Lung (tissue), 16 donors: ENCODE data around the gene RGS17. TPM values are rescaled to one million over a fixed set of nuclear protein-coding genes. Genes with fewer than 3 reads are reported as not detected.

Experiments used
- ATAC-seq: fragments of 200-7000 bp; cut with Tn5 transposase; one replicate; pipeline ENCODE4 v1.9.1; 2020; ENCODE audit warnings: moderate number of reproducible peaks; ENCODE audit not compliant: insufficient read depth, low FRiP score
- DNase-seq, 3 donors: peaks; one replicate each; pipeline ENCODE4 v3.0.0-alpha.2; 2013 to 2017
- H3K27ac ChIP-seq, 2 donors: one replicate each; pipeline ENCODE4 v1.5.1; 2013; ENCODE audit warnings: mild to moderate bottlenecking in 2 of 2, moderate library complexity in 2 of 2, control low read depth in 1 of 2, inconsistent platforms in 1 of 2, low read depth in 1 of 2, low read length in 1 of 2
- H3K27me3 ChIP-seq, 3 donors: one replicate each; pipeline ENCODE4 v1.5.1; 2013; ENCODE audit warnings: low read length in 2 of 3; ENCODE audit not compliant: control insufficient read depth in 3 of 3, insufficient read depth in 3 of 3
- H3K36me3 ChIP-seq, 4 donors: one replicate each; pipeline ENCODE4 v1.5.1; 2013; ENCODE audit warnings: low read length in 4 of 4, mild to moderate bottlenecking in 1 of 4, moderate library complexity in 1 of 4; ENCODE audit not compliant: control insufficient read depth in 4 of 4, insufficient read depth in 4 of 4
- H3K4me1 ChIP-seq, 5 donors: one replicate each; pipeline ENCODE4 v1.5.1; 2013; ENCODE audit warnings: low read length in 5 of 5, mild to moderate bottlenecking in 2 of 5, moderate library complexity in 1 of 5; ENCODE audit not compliant: control insufficient read depth in 5 of 5, insufficient read depth in 5 of 5
- H3K4me3 ChIP-seq: one replicate; pipeline ENCODE4 v1.5.1; 2013; ENCODE audit warnings: mild to moderate bottlenecking, control low read depth, moderate library complexity
- H3K9ac ChIP-seq, 2 donors: one replicate each; pipeline ENCODE4 v1.5.1; 2013; ENCODE audit warnings: low read length in 2 of 2, control low read depth in 1 of 2; ENCODE audit not compliant: insufficient read depth in 1 of 2
- H3K9me3 ChIP-seq, 4 donors: one replicate each; pipeline ENCODE4 v1.5.1; 2013; ENCODE audit warnings: low read length in 3 of 4, mild to moderate bottlenecking in 1 of 4, moderate library complexity in 1 of 4; ENCODE audit not compliant: control insufficient read depth in 4 of 4, insufficient read depth in 3 of 4
- CTCF ChIP-seq: IDR thresholded peaks from 2 replicates; pipeline ENCODE4 v1.5.1; 2012; ENCODE audit warnings: mild to moderate bottlenecking; ENCODE audit errors: control extremely low read depth, extremely low read depth
- WGBS, 2 donors: extraction: QIAGEN DNeasy Blood & Tissue Kit; methylation state at CpG; one replicate each; pipeline ENCODE4 v1.1.7; 2013; 5-methylcytosine and 5-hydroxymethylcytosine counted together
- long read RNA-seq, 5 donors: transcript quantifications; one replicate each; lab custom pipeline, GENCODE V29; 2026
- polyA plus RNA-seq, 2 donors: library from polyadenylated mRNA; stranded (reverse); fragments of 200-250 nt; gene quantifications; one replicate each; pipeline ENCODE4 v1.2.1, GENCODE V29; 2013
- total RNA-seq, 2 donors: library from RNA; depleted of rRNA in 1 of 2; stranded (reverse); fragments of >200 nt in 1 of 2; gene quantifications; one replicate each; pipeline ENCODE4 v1.2.1, GENCODE V29; 2014 to 2021
- donor health status: control.
- donor health status: control.
- donor health status: Bipolar disorder and iron deficiency.
- donor health status: healthy.
- donor health status: DM: yes; HTN: yes; CAD: no.

RGS17 gene
- 1 to 10 TPM in 1 of 2 donors, under 1 TPM in 1; 0.64 to 1.7 TPM for total RNA-seq
- under 1 TPM; 0.17 to 0.18 TPM for polyA plus RNA-seq
- long read RNA-seq, donor 1, result 0 reads
- long read RNA-seq, donor 2, result 0 reads
- long read RNA-seq, donor 3, result 0 reads
- long read RNA-seq, donor 4, result 0 reads
- long read RNA-seq, donor 5, result 0 reads

- Histone ChIP-seq H3K9ac (no peak within 1 kb of the TSS), H3K27me3 (peaks cover 3 to 26% (median 17%) of the 10 kb centered on the region in 3 donors), H3K9me3 (no peaks in the 10 kb centered on the region), H3K27ac (peak within 1 kb of the TSS in 1 of 2 donors; percentile 26), H3K4me1 (peaks cover 0 to 17% (median 7%) of the 10 kb centered on the region in 5 donors), H3K36me3 (no peaks in the 10 kb centered on the region), H3K4me3 (peak within 1 kb of the TSS; percentile 36)
- TF ChIP-seq CTCF, result no peak
- ATAC-seq (peak; percentile 49), DNase-seq (peak; percentile 85 to 93 (median 85))
- 4% methylated on average over 55 to 89 of the region's 89 CpGs for WGBS, 2 donors
Observed at GRCh38 chr6:153131037-153131981, at the start of gene RGS17. Gene RGS17 (minus strand): TSS chr6:153131282. CDS start chr6:153044018, 87,264 bp downstream.

GRCh38 chr6:153172815-153173214, 41.7 kb upstream of the RGS17 start:
- H3K9me3 ChIP-seq, result no peaks in the 10 kb centered on the region
- no peak for ATAC-seq
- no peaks in the 10 kb centered on the region for H3K4me1 ChIP-seq
- H3K4me3 ChIP-seq, result no peak overlapping the region
- no peaks in the 10 kb centered on the region for H3K36me3 ChIP-seq
- no peaks in the 10 kb centered on the region for H3K27me3 ChIP-seq
- no peak overlapping the region for H3K9ac ChIP-seq
- DNase-seq, result no peak
- no peak for TF ChIP-seq CTCF
- no peak overlapping the region for H3K27ac ChIP-seq

GRCh38 chr6:153170511-153170910, 39.4 kb upstream of the RGS17 start:
- Histone ChIP-seq H3K4me1 (no peaks in the 10 kb centered on the region), H3K36me3 (no peaks in the 10 kb centered on the region), H3K9me3 (no peaks in the 10 kb centered on the region), H3K9ac (no peak overlapping the region), H3K27me3 (no peaks in the 10 kb centered on the region), H3K4me3 (no peak overlapping the region), H3K27ac (no peak overlapping the region)
- WGBS, 2 donors, result 51 to 54% methylated on average over 3 of the region's 3 CpGs
- no peak for TF ChIP-seq CTCF
- DNase-seq (no peak), ATAC-seq (no peak)
